SK-N-SH (cell line): ENCODE data around the gene ATG16L1. TPM values are rescaled to one million over a fixed set of nuclear protein-coding genes. Genes with fewer than 3 reads are reported as not detected.

ENCODE experiments used
- CTCF ChIA-PET: fragments of 300-600, 350-600 bp; formaldehyde crosslinking; extraction: SDS; loops from one replicate; lab custom pipeline; 2021; lab: Yijun Ruan, JAX
- POLR2A ChIA-PET: fragments of 350-600 bp; sonication (Branson Sonifier 250); formaldehyde crosslinking; extraction: SDS; loops from one replicate; lab custom pipeline; 2020; ENCODE audit warnings: antibody characterized with exemption, inconsistent platforms; lab: Yijun Ruan, JAX
- DNase-seq: peaks from one replicate; pipeline ENCODE4 v3.0.0; 2012
- H2AFZ ChIP-seq: fragments of 200-600 bp; sonication (generic); 2 replicates; pipeline ENCODE4 v1.8.1; 2016; ENCODE audit warnings: antibody characterized with exemption, mild to moderate bottlenecking, low read depth
- H3F3A ChIP-seq: fragments of 200-600 bp; sonication (generic); replicated peaks from 2 replicates; pipeline ENCODE3; 2016; ENCODE audit warnings: antibody characterized with exemption, mild to moderate bottlenecking; ENCODE audit not compliant: insufficient read depth
- H3K27ac ChIP-seq, 2 experiments: fragments of 200-500 bp in 1 of 2; fragments of 200-600 bp in 1 of 2; sonication (Bioruptor generic) in 1 of 2; sonication (generic), shearing (Covaris generic) in 1 of 2; 2 replicates each; pipeline versions ENCODE4 v1.5.1 to v1.6.1; 2014 to 2016; ENCODE audit warnings: low read depth in 2 of 2, inconsistent platforms in 1 of 2, low read length in 1 of 2, mild to moderate bottlenecking in 1 of 2, mixed read lengths in 1 of 2
- H3K27me3 ChIP-seq: fragments of 200-600 bp; sonication (generic), shearing (Covaris generic); 2 replicates; pipeline ENCODE4 v1.6.1; 2016; ENCODE audit warnings: mixed run types; ENCODE audit not compliant: insufficient read depth
- H3K36me3 ChIP-seq, 2 experiments: fragments of 200-500 bp in 1 of 2; fragments of 200-600 bp in 1 of 2; sonication (Bioruptor generic) in 1 of 2; sonication (generic) in 1 of 2; replicated peaks in 1 of 2; 2 replicates each; pipeline versions ENCODE3 to v1.5.1; 2014 to 2016; ENCODE audit warnings: low read length in 1 of 2, mild to moderate bottlenecking in 1 of 2; ENCODE audit not compliant: insufficient read depth in 2 of 2, control insufficient read depth in 1 of 2
- H3K4me1 ChIP-seq, 2 experiments: fragments of 200-500 bp in 1 of 2; fragments of 200-600 bp in 1 of 2; sonication (Bioruptor generic) in 1 of 2; sonication (generic), shearing (Covaris generic) in 1 of 2; 2 replicates each; pipeline versions ENCODE4 v1.5.1 to v1.6.1; 2014 to 2016; ENCODE audit warnings: low read depth in 1 of 2, low read length in 1 of 2, mixed run types in 1 of 2; ENCODE audit not compliant: insufficient read depth in 2 of 2, control insufficient read depth in 1 of 2
- H3K4me2 ChIP-seq: fragments of 200-600 bp; sonication (generic), shearing (Covaris generic); 2 replicates; pipeline ENCODE4 v1.6.1; 2017; ENCODE audit warnings: mixed run types
- H3K4me3 ChIP-seq, 2 experiments: fragments of 200-500 bp in 1 of 2; fragments of 200-600 bp in 1 of 2; sonication (Bioruptor generic) in 1 of 2; sonication (generic), shearing (Covaris generic) in 1 of 2; 2 replicates each; pipeline versions ENCODE4 v1.5.1 to v1.8.1; 2014 to 2016; ENCODE audit warnings: low read depth in 2 of 2, inconsistent platforms in 1 of 2, low read length in 1 of 2, mild to moderate bottlenecking in 1 of 2, mixed read lengths in 1 of 2, moderate library complexity in 1 of 2
- H3K79me2 ChIP-seq: fragments of 200-600 bp; sonication (generic); 2 replicates; pipeline ENCODE4 v1.8.1; 2017; ENCODE audit warnings: mild to moderate bottlenecking; ENCODE audit not compliant: insufficient read depth
- H3K9ac ChIP-seq: fragments of 200-600 bp; sonication (generic); 2 replicates; pipeline ENCODE4 v1.6.1; 2017; ENCODE audit warnings: mixed run types
- H3K9me2 ChIP-seq: fragments of 200-600 bp; sonication (generic); 2 replicates; pipeline ENCODE4 v1.6.1; 2017; ENCODE audit warnings: mixed run types
- H3K9me3 ChIP-seq: fragments of 200-600 bp; sonication (generic); 2 replicates; pipeline ENCODE4 v1.6.1; 2017; ENCODE audit warnings: mixed run types, mild to moderate bottlenecking, moderate library complexity
- H4K20me1 ChIP-seq: fragments of 200-600 bp; sonication (generic); 2 replicates; pipeline ENCODE4 v1.6.1; 2017; ENCODE audit warnings: mild to moderate bottlenecking, mixed run types; ENCODE audit not compliant: insufficient read depth
- CHD2 ChIP-seq: fragments of 150-350 bp; IDR thresholded peaks from 2 replicates; pipeline ENCODE4 v1.6.1; 2018; ENCODE audit warnings: low read length; ENCODE audit not compliant: partially characterized antibody
- EP300 ChIP-seq, 2 experiments: IDR thresholded peaks; 2 replicates each; pipeline versions ENCODE4 v1.4.0 to v1.6.1; 2012; ENCODE audit warnings: borderline replicate concordance in 1 of 2, low read depth in 1 of 2, low read length in 1 of 2
- FOXM1 ChIP-seq: IDR thresholded peaks from 2 replicates; pipeline ENCODE4 v1.4.0; 2012; ENCODE audit warnings: low read depth, mild to moderate bottlenecking
- GATA2 ChIP-seq: sonication (generic); formaldehyde crosslinking; IDR thresholded peaks from 2 replicates; pipeline ENCODE4 v1.5.0; 2020; ENCODE audit warnings: mild to moderate bottlenecking, missing genetic modification reagents
- MEF2A ChIP-seq: IDR thresholded peaks from 2 replicates; pipeline ENCODE4 v1.4.0; 2012; ENCODE audit warnings: low read depth, borderline replicate concordance
- MXI1 ChIP-seq: IDR thresholded peaks from 2 replicates; pipeline ENCODE4 v1.6.1; 2012; ENCODE audit warnings: mild to moderate bottlenecking, low read depth, low read length, improper control_type of control experiment
- NFIC ChIP-seq: IDR thresholded peaks from 2 replicates; pipeline ENCODE4 v1.4.0; 2012; ENCODE audit warnings: borderline replicate concordance
- RAD21 ChIP-seq: IDR thresholded peaks from 2 replicates; pipeline ENCODE4 v1.6.1; 2012; ENCODE audit warnings: mild to moderate bottlenecking, low read length
- RCOR1 ChIP-seq: fragments of 150-350 bp; IDR thresholded peaks from 2 replicates; pipeline ENCODE4 v1.6.1; 2017; ENCODE audit warnings: antibody characterized with exemption, low read length
- RFX5 ChIP-seq: IDR thresholded peaks from 2 replicates; pipeline ENCODE4 v1.6.1; 2012; ENCODE audit warnings: mild to moderate bottlenecking, improper control_type of control experiment, low read length
- SMC3 ChIP-seq: IDR thresholded peaks from 2 replicates; pipeline ENCODE4 v1.6.1; 2012; ENCODE audit warnings: low read depth, low read length, improper control_type of control experiment
- TCF12 ChIP-seq: IDR thresholded peaks from 2 replicates; pipeline ENCODE4 v1.4.0; 2012
- WGBS: methylation state at CpG from one replicate; pipeline ENCODE4 v1.1.6; 2017; ENCODE audit warnings: low lambda C conversion rate; 5-methylcytosine and 5-hydroxymethylcytosine counted together
- polyA plus RNA-seq, 3 experiments: library from polyadenylated mRNA; depleted of rRNA; stranded (reverse); fragments of >200 nt; gene quantifications; 2 replicates each; pipeline ENCODE4 v1.2.3, GENCODE V29; 2012
- TF ChIP-seq, protein P1 (sequence below): IDR thresholded peaks from 2 replicates; pipeline ENCODE4 v1.6.1; 2012; ENCODE audit warnings: mild to moderate bottlenecking, low read depth, low read length, moderate library complexity
- TF ChIP-seq, protein P2 (sequence below): IDR thresholded peaks from 2 replicates; pipeline ENCODE4 v1.4.0; 2012; ENCODE audit warnings: low read depth
- TF ChIP-seq, protein P3 (sequence below): IDR thresholded peaks from 2 replicates; pipeline ENCODE4 v1.4.0; 2012; ENCODE audit warnings: low read depth, borderline replicate concordance
- TF ChIP-seq, protein P4 (sequence below): fragments of 150-350 bp; IDR thresholded peaks from 2 replicates; pipeline ENCODE4 v1.6.1; 2017; ENCODE audit warnings: antibody characterized with exemption, low read length, low read depth, borderline replicate concordance

Gene ATG16L1
- polyA plus RNA-seq, 1 of the 3 experiments (the other 2 are of a cell fraction): 22.2 TPM

DNA sequence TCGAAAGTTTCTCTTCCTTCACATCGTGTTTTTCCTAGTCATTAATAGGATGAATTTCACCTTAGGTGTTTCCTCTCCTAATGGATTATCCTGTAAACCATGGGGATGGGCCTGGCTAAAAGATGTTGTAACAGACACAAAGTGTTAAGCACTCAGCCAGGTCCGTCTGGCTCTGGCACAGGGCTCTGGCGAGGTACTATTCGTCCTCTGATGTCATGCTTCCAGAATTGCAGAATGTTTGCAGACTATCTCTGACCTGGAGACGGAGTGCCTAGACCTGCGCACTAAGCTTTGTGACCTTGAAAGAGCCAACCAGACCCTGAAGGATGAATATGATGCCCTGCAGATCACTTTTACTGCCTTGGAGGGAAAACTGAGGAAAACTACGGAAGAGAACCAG is 13.2 kb downstream of the ATG16L1 start:
- ChIA-PET POLR2A (no interaction called here), CTCF (interaction anchor here (2.4 to 2.6 kb wide), 2 partner anchors 13 to 179 kb away, joined by 10 to 19 read pairs; partner anchors contain the start of gene ATG16L1)
- H3K9ac ChIP-seq: no peak overlapping the region
- H3K4me3 ChIP-seq: no peak overlapping the region
- WGBS: 79% methylated on average over 8 of the region's 8 CpGs
- no peaks in the 10 kb centered on the region for H3K9me3 ChIP-seq
- no peaks in the 10 kb centered on the region for H3K27me3 ChIP-seq
- TF ChIP-seq TCF12: no peak
- no peak for TF ChIP-seq MXI1
- TF ChIP-seq, protein P1, sequence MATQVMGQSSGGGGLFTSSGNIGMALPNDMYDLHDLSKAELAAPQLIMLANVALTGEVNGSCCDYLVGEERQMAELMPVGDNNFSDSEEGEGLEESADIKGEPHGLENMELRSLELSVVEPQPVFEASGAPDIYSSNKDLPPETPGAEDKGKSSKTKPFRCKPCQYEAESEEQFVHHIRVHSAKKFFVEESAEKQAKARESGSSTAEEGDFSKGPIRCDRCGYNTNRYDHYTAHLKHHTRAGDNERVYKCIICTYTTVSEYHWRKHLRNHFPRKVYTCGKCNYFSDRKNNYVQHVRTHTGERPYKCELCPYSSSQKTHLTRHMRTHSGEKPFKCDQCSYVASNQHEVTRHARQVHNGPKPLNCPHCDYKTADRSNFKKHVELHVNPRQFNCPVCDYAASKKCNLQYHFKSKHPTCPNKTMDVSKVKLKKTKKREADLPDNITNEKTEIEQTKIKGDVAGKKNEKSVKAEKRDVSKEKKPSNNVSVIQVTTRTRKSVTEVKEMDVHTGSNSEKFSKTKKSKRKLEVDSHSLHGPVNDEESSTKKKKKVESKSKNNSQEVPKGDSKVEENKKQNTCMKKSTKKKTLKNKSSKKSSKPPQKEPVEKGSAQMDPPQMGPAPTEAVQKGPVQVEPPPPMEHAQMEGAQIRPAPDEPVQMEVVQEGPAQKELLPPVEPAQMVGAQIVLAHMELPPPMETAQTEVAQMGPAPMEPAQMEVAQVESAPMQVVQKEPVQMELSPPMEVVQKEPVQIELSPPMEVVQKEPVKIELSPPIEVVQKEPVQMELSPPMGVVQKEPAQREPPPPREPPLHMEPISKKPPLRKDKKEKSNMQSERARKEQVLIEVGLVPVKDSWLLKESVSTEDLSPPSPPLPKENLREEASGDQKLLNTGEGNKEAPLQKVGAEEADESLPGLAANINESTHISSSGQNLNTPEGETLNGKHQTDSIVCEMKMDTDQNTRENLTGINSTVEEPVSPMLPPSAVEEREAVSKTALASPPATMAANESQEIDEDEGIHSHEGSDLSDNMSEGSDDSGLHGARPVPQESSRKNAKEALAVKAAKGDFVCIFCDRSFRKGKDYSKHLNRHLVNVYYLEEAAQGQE: no peak
- DNase-seq: no peak
- H3K36me3 ChIP-seq: peaks cover 72 to 86% of the 10 kb centered on the region in 2 experiments
- H2AFZ ChIP-seq: no peak overlapping the region
- no peaks in the 10 kb centered on the region for H3F3A ChIP-seq
- no peak overlapping the region for H3K4me2 ChIP-seq
- H3K4me1 ChIP-seq: no peaks in the 10 kb centered on the region
- no peaks in the 10 kb centered on the region for H3K9me2 ChIP-seq
- no peaks in the 10 kb centered on the region for H4K20me1 ChIP-seq
- H3K79me2 ChIP-seq: peaks cover 18% of the 10 kb centered on the region
- H3K27ac ChIP-seq: no peak overlapping the region

DNA sequence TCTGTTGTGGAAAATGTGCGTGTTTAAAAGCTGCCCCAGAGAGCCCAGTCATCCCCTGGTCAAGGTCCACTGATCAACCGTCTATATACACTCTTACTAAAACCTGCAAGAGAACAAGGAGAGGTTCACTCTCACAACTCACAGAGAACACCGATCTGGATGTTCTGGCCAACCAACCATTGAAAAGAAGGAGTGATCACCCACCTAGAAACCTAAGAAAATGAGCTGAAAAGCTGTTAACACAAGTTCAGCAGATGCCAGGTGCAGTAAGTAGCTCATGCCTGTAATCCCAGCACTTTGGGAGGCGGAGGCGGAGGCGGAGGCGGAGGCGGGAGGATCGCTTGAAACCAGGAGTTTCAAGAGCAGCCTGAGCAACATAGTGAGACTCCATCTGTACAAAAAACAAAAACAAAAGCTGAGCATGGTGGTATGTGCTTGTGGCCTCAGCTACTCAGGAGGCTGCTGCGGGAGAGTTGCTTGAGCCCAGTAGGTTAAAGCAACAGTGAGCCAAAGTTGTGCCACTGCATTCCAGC is 14.5 kb downstream of the ATG16L1 start:
- DNase-seq: no peak
- Histone ChIP-seq H3K36me3 (peaks cover 85 to 89% of the 10 kb centered on the region in 2 experiments), H3K9me2 (no peaks in the 10 kb centered on the region), H3K9me3 (no peaks in the 10 kb centered on the region), H3K4me3 (no peak overlapping the region), H2AFZ (no peak overlapping the region), H3F3A (no peaks in the 10 kb centered on the region), H3K79me2 (peaks cover 8% of the 10 kb centered on the region), H3K4me1 (no peaks in the 10 kb centered on the region), H3K27ac (no peak overlapping the region), H3K4me2 (no peak overlapping the region), H3K27me3 (no peaks in the 10 kb centered on the region), H4K20me1 (no peaks in the 10 kb centered on the region), H3K9ac (no peak overlapping the region)
- WGBS: 96% methylated on average over 10 of the region's 10 CpGs
- ChIA-PET CTCF (interaction anchor here (2.6 kb wide), 1 partner anchor 178 kb away, joined by 10 read pairs; no protein-coding TSS in a partner anchor), POLR2A (no interaction called here)
- no peak for TF ChIP-seq FOXM1

DNA sequence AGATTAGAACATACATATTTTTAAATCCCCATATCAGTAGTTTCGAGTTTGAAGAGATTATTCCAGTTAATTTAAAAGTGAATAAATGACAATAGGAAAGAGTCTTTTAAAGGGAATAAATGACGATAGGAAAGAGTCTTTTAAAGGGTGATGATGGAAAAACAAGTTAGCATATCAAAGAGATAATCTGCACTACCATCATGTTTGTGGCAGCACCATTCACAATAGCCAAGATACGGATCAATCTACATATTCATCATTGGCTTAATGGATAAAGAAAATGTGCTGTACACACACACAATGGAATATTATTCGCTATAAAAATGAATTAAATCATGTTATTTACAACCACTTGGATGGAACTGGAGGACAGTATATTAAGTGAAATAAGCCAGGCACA is 15.0 kb downstream of the ATG16L1 start:
- no peaks in the 10 kb centered on the region for H3K4me1 ChIP-seq
- peaks cover 4% of the 10 kb centered on the region for H3K79me2 ChIP-seq
- H3K27me3 ChIP-seq: no peaks in the 10 kb centered on the region
- no peak overlapping the region for H2AFZ ChIP-seq
- no peak overlapping the region for H3K27ac ChIP-seq
- H3K9me2 ChIP-seq: no peaks in the 10 kb centered on the region
- H3K4me3 ChIP-seq: no peak overlapping the region
- no peaks in the 10 kb centered on the region for H4K20me1 ChIP-seq
- no peak overlapping the region for H3K4me2 ChIP-seq
- CTCF ChIA-PET: no interaction called here
- no peak for DNase-seq
- 75% methylated on average over 4 of the region's 4 CpGs for WGBS
- H3K9me3 ChIP-seq: no peaks in the 10 kb centered on the region
- POLR2A ChIA-PET: no interaction called here
- H3K9ac ChIP-seq: no peak overlapping the region
- H3F3A ChIP-seq: no peaks in the 10 kb centered on the region
- H3K36me3 ChIP-seq: peaks cover 85 to 87% of the 10 kb centered on the region in 2 experiments
- TF ChIP-seq RAD21 (no peak), RCOR1 (no peak), NFIC (no peak), GATA2 (CRISPR knock-in tag) (no peak), CHD2 (no peak), EP300 (IDR thresholded peaks at IDR 0.05; ENCODE audit: borderline replicate concordance in 1 of 2, low read depth in 1 of 2, low read length in 1 of 2) (no peak), MEF2A (no peak), MXI1 (no peak), SMC3 (no peak), RFX5 (no peak), TCF12 (no peak)
- TF ChIP-seq, protein P2, sequence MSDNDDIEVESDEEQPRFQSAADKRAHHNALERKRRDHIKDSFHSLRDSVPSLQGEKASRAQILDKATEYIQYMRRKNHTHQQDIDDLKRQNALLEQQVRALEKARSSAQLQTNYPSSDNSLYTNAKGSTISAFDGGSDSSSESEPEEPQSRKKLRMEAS: no peak
- TF ChIP-seq, protein P3, sequence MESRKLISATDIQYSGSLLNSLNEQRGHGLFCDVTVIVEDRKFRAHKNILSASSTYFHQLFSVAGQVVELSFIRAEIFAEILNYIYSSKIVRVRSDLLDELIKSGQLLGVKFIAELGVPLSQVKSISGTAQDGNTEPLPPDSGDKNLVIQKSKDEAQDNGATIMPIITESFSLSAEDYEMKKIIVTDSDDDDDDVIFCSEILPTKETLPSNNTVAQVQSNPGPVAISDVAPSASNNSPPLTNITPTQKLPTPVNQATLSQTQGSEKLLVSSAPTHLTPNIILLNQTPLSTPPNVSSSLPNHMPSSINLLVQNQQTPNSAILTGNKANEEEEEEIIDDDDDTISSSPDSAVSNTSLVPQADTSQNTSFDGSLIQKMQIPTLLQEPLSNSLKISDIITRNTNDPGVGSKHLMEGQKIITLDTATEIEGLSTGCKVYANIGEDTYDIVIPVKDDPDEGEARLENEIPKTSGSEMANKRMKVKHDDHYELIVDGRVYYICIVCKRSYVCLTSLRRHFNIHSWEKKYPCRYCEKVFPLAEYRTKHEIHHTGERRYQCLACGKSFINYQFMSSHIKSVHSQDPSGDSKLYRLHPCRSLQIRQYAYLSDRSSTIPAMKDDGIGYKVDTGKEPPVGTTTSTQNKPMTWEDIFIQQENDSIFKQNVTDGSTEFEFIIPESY: no peak
- TF ChIP-seq, protein P4, sequence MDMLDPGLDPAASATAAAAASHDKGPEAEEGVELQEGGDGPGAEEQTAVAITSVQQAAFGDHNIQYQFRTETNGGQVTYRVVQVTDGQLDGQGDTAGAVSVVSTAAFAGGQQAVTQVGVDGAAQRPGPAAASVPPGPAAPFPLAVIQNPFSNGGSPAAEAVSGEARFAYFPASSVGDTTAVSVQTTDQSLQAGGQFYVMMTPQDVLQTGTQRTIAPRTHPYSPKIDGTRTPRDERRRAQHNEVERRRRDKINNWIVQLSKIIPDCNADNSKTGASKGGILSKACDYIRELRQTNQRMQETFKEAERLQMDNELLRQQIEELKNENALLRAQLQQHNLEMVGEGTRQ: no peak
